ENCODE data around the gene LDLRAD1. TPM values are rescaled to one million over a fixed set of nuclear protein-coding genes. Genes with fewer than 3 reads are reported as not detected.
"Not testable (repeated sequence)": the region's sequence is repeated elsewhere in the genome, so short reads cannot be mapped to it uniquely, and the experiment has no call there.

LDLRAD1 gene
- total RNA-seq, 1 experiment from 2014 or later, result not detected

GRCh38 chr1:54028306-54029251 is 10.6 kb upstream of the LDLRAD1 start:
- no peaks in the 10 kb centered on the region; the same call in 1 of the 2 replicates for H3K36me3 ChIP-seq (replicated peaks; ENCODE audit: control insufficient read depth, insufficient read depth, low read length)
- no peaks in the 10 kb centered on the region for H3K27me3 ChIP-seq (ENCODE audit: control insufficient read depth, insufficient read depth, low read length)
- no peak for DNase-seq
- H3K4me3 ChIP-seq (ENCODE audit: insufficient read depth, low read depth, low read length), result no peak overlapping the region

- Histone ChIP-seq H3K27me3 (ENCODE audit: control insufficient read depth, insufficient read depth, low read length) (no peaks in the 10 kb centered on the region), H3K36me3 (replicated peaks; ENCODE audit: control insufficient read depth, insufficient read depth, low read length) (no peaks in the 10 kb centered on the region; the same call in 1 of the 2 replicates), H3K4me3 (ENCODE audit: insufficient read depth, low read depth, low read length) (no peak overlapping the region)
- no peak for DNase-seq
These were observed 9.9 kb upstream of the LDLRAD1 start for GRCh38 chr1:54027848-54028247.

GRCh38 chr1:54024811-54025210 is 6.8 kb upstream of the LDLRAD1 start:
- not testable (repeated sequence) for H3K4me3 ChIP-seq (ENCODE audit: insufficient read depth, low read depth, low read length); H3K36me3 ChIP-seq (replicated peaks; ENCODE audit: control insufficient read depth, insufficient read depth, low read length); DNase-seq; H3K27me3 ChIP-seq (ENCODE audit: control insufficient read depth, insufficient read depth, low read length)

GRCh38 chr1:54024358-54024757 is 6.4 kb upstream of the LDLRAD1 start:
- Histone ChIP-seq H3K4me3 (ENCODE audit: insufficient read depth, low read depth, low read length) (no peak overlapping the region), H3K27me3 (ENCODE audit: control insufficient read depth, insufficient read depth, low read length) (no peaks in the 10 kb centered on the region), H3K36me3 (replicated peaks; ENCODE audit: control insufficient read depth, insufficient read depth, low read length) (no peaks in the 10 kb centered on the region; the same call in 1 of the 2 replicates)
- no peak for DNase-seq

GRCh38 chr1:54019562-54020176 is 1.7 kb upstream of the LDLRAD1 start:
- peak; percentile 4 for DNase-seq
- H3K4me3 ChIP-seq (ENCODE audit: insufficient read depth, low read depth, low read length); H3K36me3 ChIP-seq (replicated peaks; ENCODE audit: control insufficient read depth, insufficient read depth, low read length); H3K27me3 ChIP-seq (ENCODE audit: control insufficient read depth, insufficient read depth, low read length): not testable (repeated sequence)

GRCh38 chr1:54018635-54019034 is 649 bp upstream of the LDLRAD1 start:
- no peaks in the 10 kb centered on the region for H3K36me3 ChIP-seq (replicated peaks; ENCODE audit: control insufficient read depth, insufficient read depth, low read length)
- H3K4me3 ChIP-seq (ENCODE audit: insufficient read depth, low read depth, low read length), result no peak overlapping the region
- H3K27me3 ChIP-seq (ENCODE audit: control insufficient read depth, insufficient read depth, low read length), result no peaks in the 10 kb centered on the region; the same call in 1 of the 2 replicates
- DNase-seq, result no peak

- peak; percentile 44 for DNase-seq
- Histone ChIP-seq H3K4me3 (ENCODE audit: insufficient read depth, low read depth, low read length) (no peak overlapping the region), H3K27me3 (ENCODE audit: control insufficient read depth, insufficient read depth, low read length) (no peaks in the 10 kb centered on the region; the same call in 1 of the 2 replicates), H3K36me3 (replicated peaks; ENCODE audit: control insufficient read depth, insufficient read depth, low read length) (no peaks in the 10 kb centered on the region)
These were observed 1.4 kb downstream of the LDLRAD1 start for GRCh38 chr1:54016343-54017282.

- peak; percentile 65 for DNase-seq
- Histone ChIP-seq H3K27me3 (ENCODE audit: control insufficient read depth, insufficient read depth, low read length) (no peaks in the 10 kb centered on the region; the same call in 1 of the 2 replicates), H3K4me3 (ENCODE audit: insufficient read depth, low read depth, low read length) (no peak overlapping the region), H3K36me3 (replicated peaks; ENCODE audit: control insufficient read depth, insufficient read depth, low read length) (no peaks in the 10 kb centered on the region)
These were observed 3.9 kb downstream of the LDLRAD1 start for GRCh38 chr1:54014009-54014629.

GRCh38 chr1:54013393-54014008 is 4.5 kb downstream of the LDLRAD1 start:
- no peak for DNase-seq
- Histone ChIP-seq H3K27me3 (ENCODE audit: control insufficient read depth, insufficient read depth, low read length) (no peaks in the 10 kb centered on the region; the same call in 1 of the 2 replicates), H3K4me3 (ENCODE audit: insufficient read depth, low read depth, low read length) (no peak overlapping the region), H3K36me3 (replicated peaks; ENCODE audit: control insufficient read depth, insufficient read depth, low read length) (no peaks in the 10 kb centered on the region)

GRCh38 chr1:54012863-54013262 is 5.1 kb downstream of the LDLRAD1 start:
- DNase-seq, result no peak
- Histone ChIP-seq H3K36me3 (replicated peaks; ENCODE audit: control insufficient read depth, insufficient read depth, low read length) (no peaks in the 10 kb centered on the region), H3K4me3 (ENCODE audit: insufficient read depth, low read depth, low read length) (no peak overlapping the region), H3K27me3 (ENCODE audit: control insufficient read depth, insufficient read depth, low read length) (no peaks in the 10 kb centered on the region; the same call in 1 of the 2 replicates)

- Histone ChIP-seq H3K36me3 (replicated peaks; ENCODE audit: control insufficient read depth, insufficient read depth, low read length) (no peaks in the 10 kb centered on the region), H3K27me3 (ENCODE audit: control insufficient read depth, insufficient read depth, low read length) (no peaks in the 10 kb centered on the region), H3K4me3 (ENCODE audit: insufficient read depth, low read depth, low read length) (no peak overlapping the region)
- DNase-seq, result no peak
These were observed 6.0 kb downstream of the LDLRAD1 start for GRCh38 chr1:54012008-54012325.

GRCh38 chr1:54011316-54012007 is 6.5 kb downstream of the LDLRAD1 start:
- no peak for DNase-seq
- H3K27me3 ChIP-seq (ENCODE audit: control insufficient read depth, insufficient read depth, low read length), result no peaks in the 10 kb centered on the region
- no peak overlapping the region for H3K4me3 ChIP-seq (ENCODE audit: insufficient read depth, low read depth, low read length)
- H3K36me3 ChIP-seq (replicated peaks; ENCODE audit: control insufficient read depth, insufficient read depth, low read length), result no peaks in the 10 kb centered on the region

GRCh38 chr1:54010415-54011117 is 7.4 kb downstream of the LDLRAD1 start:
- Histone ChIP-seq H3K36me3 (replicated peaks; ENCODE audit: control insufficient read depth, insufficient read depth, low read length) (no peaks in the 10 kb centered on the region), H3K4me3 (ENCODE audit: insufficient read depth, low read depth, low read length) (no peak overlapping the region), H3K27me3 (ENCODE audit: control insufficient read depth, insufficient read depth, low read length) (no peaks in the 10 kb centered on the region)
- no peak for DNase-seq

All from H7 (cell line).